ENCODE results near the gene ATP6V1B1.

DNA sequence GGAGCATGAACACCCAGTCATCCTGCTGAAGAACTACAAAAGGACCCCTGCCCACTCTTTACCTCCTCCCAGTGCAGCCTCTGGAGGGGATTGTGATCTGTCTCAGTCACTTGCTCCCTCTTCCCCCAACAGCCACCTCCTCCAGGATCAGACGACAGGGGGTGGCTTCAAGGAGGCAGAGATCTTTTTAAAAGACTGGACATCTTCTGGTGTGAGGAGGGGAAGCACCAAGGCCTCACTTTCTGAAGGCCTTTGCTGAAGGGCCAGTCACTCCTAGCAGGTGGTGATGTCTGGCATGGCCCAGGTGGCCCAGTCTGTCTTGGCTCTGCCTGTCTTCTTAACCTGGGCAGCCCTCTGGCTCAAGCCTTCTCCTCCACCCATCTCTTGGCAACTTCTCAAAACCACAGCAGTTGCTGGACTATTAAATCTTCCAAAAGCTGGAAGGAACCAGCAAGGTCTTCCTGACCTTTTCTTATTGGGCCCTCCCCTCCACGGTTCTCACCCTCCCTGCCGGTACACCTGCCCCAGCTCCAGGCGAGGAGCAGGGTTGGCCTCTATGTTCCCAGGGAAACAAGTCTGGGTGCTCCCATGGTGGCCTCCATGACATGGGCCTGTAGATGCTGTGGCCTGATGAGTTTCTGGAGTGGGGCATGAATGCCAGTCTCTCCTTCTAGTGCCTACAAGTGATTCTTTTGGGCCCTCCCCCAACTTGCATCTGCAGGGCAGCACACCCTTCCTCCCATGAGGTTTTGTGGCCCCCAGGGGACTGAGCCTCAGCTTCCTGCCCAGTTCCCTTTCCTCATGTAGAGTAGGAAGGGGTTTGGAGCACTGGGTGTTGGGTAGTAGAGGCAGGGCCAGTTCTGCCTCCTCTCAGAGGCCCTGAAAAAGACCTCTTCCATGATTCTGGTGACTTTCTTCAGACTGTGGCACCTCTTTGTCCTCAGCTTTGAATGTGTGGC lies 5.0 kb upstream of the ATP6V1B1 start:
- no peak for TF ChIP-seq ZBTB7A (IDR thresholded peaks at IDR 0.05; ENCODE audit: low read depth)
- no peak for TF ChIP-seq TAF1 (IDR thresholded peaks at IDR 0.05; ENCODE audit: low read depth)
- TF ChIP-seq, protein P1, sequence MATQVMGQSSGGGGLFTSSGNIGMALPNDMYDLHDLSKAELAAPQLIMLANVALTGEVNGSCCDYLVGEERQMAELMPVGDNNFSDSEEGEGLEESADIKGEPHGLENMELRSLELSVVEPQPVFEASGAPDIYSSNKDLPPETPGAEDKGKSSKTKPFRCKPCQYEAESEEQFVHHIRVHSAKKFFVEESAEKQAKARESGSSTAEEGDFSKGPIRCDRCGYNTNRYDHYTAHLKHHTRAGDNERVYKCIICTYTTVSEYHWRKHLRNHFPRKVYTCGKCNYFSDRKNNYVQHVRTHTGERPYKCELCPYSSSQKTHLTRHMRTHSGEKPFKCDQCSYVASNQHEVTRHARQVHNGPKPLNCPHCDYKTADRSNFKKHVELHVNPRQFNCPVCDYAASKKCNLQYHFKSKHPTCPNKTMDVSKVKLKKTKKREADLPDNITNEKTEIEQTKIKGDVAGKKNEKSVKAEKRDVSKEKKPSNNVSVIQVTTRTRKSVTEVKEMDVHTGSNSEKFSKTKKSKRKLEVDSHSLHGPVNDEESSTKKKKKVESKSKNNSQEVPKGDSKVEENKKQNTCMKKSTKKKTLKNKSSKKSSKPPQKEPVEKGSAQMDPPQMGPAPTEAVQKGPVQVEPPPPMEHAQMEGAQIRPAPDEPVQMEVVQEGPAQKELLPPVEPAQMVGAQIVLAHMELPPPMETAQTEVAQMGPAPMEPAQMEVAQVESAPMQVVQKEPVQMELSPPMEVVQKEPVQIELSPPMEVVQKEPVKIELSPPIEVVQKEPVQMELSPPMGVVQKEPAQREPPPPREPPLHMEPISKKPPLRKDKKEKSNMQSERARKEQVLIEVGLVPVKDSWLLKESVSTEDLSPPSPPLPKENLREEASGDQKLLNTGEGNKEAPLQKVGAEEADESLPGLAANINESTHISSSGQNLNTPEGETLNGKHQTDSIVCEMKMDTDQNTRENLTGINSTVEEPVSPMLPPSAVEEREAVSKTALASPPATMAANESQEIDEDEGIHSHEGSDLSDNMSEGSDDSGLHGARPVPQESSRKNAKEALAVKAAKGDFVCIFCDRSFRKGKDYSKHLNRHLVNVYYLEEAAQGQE (IDR thresholded peaks at IDR 0.05; ENCODE audit: low read depth), result no peak
- no peak for TF ChIP-seq RAD21 (IDR thresholded peaks at IDR 0.05; ENCODE audit: low read depth)
- TF ChIP-seq, protein P2, sequence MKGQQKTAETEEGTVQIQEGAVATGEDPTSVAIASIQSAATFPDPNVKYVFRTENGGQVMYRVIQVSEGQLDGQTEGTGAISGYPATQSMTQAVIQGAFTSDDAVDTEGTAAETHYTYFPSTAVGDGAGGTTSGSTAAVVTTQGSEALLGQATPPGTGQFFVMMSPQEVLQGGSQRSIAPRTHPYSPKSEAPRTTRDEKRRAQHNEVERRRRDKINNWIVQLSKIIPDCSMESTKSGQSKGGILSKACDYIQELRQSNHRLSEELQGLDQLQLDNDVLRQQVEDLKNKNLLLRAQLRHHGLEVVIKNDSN (IDR thresholded peaks at IDR 0.05), result no peak
- no peak for TF ChIP-seq YY1 (IDR thresholded peaks at IDR 0.05; ENCODE audit: low read depth)
- no peak for TF ChIP-seq EP300 (IDR thresholded peaks at IDR 0.05; ENCODE audit: borderline replicate concordance)
- TF ChIP-seq, protein P3, sequence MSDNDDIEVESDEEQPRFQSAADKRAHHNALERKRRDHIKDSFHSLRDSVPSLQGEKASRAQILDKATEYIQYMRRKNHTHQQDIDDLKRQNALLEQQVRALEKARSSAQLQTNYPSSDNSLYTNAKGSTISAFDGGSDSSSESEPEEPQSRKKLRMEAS (IDR thresholded peaks at IDR 0.05), result no peak
- no peak for TF ChIP-seq NFIC (IDR thresholded peaks at IDR 0.05)
- TF ChIP-seq EGR1 (IDR thresholded peaks at IDR 0.05), result no peak
- no peak for TF ChIP-seq CEBPB (IDR thresholded peaks at IDR 0.05)
